ENCODE results near the gene ANKRD13B. TPM values are rescaled to one million over a fixed set of nuclear protein-coding genes. Genes with fewer than 3 reads are reported as not detected.
A peak's percentile ranks its signal among the peaks of the same experiment; 100 is the strongest.

ANKRD13B gene
- total and polyA plus RNA-seq, 9 donors = 8.1 to 17.6 (median 13.8) TPM

- peak; percentile 42 for DNase-seq
- H3K27ac ChIP-seq (ENCODE audit: low read length) = no peak overlapping the region
- WGBS (ENCODE audit: insufficient coverage) = 71% methylated on average over 6 of the region's 8 CpGs
These were observed 32.3 kb downstream of the ANKRD13B start for GRCh38 chr17:29625037-29625750.

GRCh38 chr17:29627951-29628350 lies 35.0 kb downstream of the ANKRD13B start:
- Histone ChIP-seq H3K4me3 (ENCODE audit: low read length) (no peak overlapping the region), H3K9me3 (replicated peaks; ENCODE audit: control insufficient read depth, low read depth, low read length) (no peaks in the 10 kb centered on the region), H3K27me3 (ENCODE audit: control insufficient read depth, insufficient read depth, low read length) (peaks cover 2% of the 10 kb centered on the region), H3K36me3 (ENCODE audit: control insufficient read depth, insufficient read depth, low read length) (peaks cover 34% of the 10 kb centered on the region), H3K4me1 (ENCODE audit: control insufficient read depth, insufficient read depth, low read length) (peaks cover 7% of the 10 kb centered on the region), H3K27ac (ENCODE audit: low read length) (no peak overlapping the region)
- DNase-seq = no peak
- no CpG with 5 or more reads among the region's 1 CpG for WGBS (ENCODE audit: insufficient coverage)

More at GRCh38 chr17:29625037-29625750, 32.3 kb downstream of the ANKRD13B start:
- Histone ChIP-seq H3K9me3 (replicated peaks; ENCODE audit: control insufficient read depth, low read depth, low read length) (no peaks in the 10 kb centered on the region), H3K4me3 (ENCODE audit: low read length) (no peak overlapping the region), H3K27me3 (ENCODE audit: control insufficient read depth, insufficient read depth, low read length) (peaks cover 4% of the 10 kb centered on the region), H3K36me3 (ENCODE audit: control insufficient read depth, insufficient read depth, low read length) (peaks cover 11% of the 10 kb centered on the region), H3K4me1 (ENCODE audit: control insufficient read depth, insufficient read depth, low read length) (peaks cover 33% of the 10 kb centered on the region)

- WGBS (ENCODE audit: insufficient coverage) = 71% methylated on average over 2 of the region's 2 CpGs
- Histone ChIP-seq H3K4me1 (ENCODE audit: control insufficient read depth, insufficient read depth, low read length) (peaks cover 2% of the 10 kb centered on the region), H3K4me3 (ENCODE audit: low read length) (no peak overlapping the region), H3K27ac (ENCODE audit: low read length) (no peak overlapping the region), H3K36me3 (ENCODE audit: control insufficient read depth, insufficient read depth, low read length) (peaks cover 34% of the 10 kb centered on the region), H3K9me3 (replicated peaks; ENCODE audit: control insufficient read depth, low read depth, low read length) (no peaks in the 10 kb centered on the region), H3K27me3 (ENCODE audit: control insufficient read depth, insufficient read depth, low read length) (no peaks in the 10 kb centered on the region)
- DNase-seq = no peak
These were observed 35.7 kb downstream of the ANKRD13B start for GRCh38 chr17:29628644-29629043.

- no peaks in the 10 kb centered on the region for H3K9me3 ChIP-seq (replicated peaks; ENCODE audit: control insufficient read depth, low read depth, low read length)
- H3K36me3 ChIP-seq (ENCODE audit: control insufficient read depth, insufficient read depth, low read length) = peaks cover 37% of the 10 kb centered on the region
- no peak for DNase-seq
- no peaks in the 10 kb centered on the region for H3K27me3 ChIP-seq (ENCODE audit: control insufficient read depth, insufficient read depth, low read length)
- no peak overlapping the region for H3K4me3 ChIP-seq (ENCODE audit: low read length)
- H3K27ac ChIP-seq (ENCODE audit: low read length) = no peak overlapping the region
- WGBS (ENCODE audit: insufficient coverage) = 48% methylated on average over 2 of the region's 2 CpGs
- H3K4me1 ChIP-seq (ENCODE audit: control insufficient read depth, insufficient read depth, low read length) = peaks cover 2% of the 10 kb centered on the region
These were observed 36.9 kb downstream of the ANKRD13B start for GRCh38 chr17:29629839-29630238.

GRCh38 chr17:29630630-29631193 lies 37.8 kb downstream of the ANKRD13B start:
- Histone ChIP-seq H3K36me3 (ENCODE audit: control insufficient read depth, insufficient read depth, low read length) (peaks cover 38% of the 10 kb centered on the region), H3K9me3 (replicated peaks; ENCODE audit: control insufficient read depth, low read depth, low read length) (no peaks in the 10 kb centered on the region), H3K27me3 (ENCODE audit: control insufficient read depth, insufficient read depth, low read length) (no peaks in the 10 kb centered on the region), H3K27ac (ENCODE audit: low read length) (no peak overlapping the region), H3K4me3 (ENCODE audit: low read length) (no peak overlapping the region), H3K4me1 (ENCODE audit: control insufficient read depth, insufficient read depth, low read length) (peaks cover 2% of the 10 kb centered on the region)
- 75% methylated on average over 4 of the region's 6 CpGs for WGBS (ENCODE audit: insufficient coverage)
- no peak for DNase-seq

- no peak overlapping the region for H3K27ac ChIP-seq (ENCODE audit: low read length)
- no peak for DNase-seq
- H3K27me3 ChIP-seq (ENCODE audit: control insufficient read depth, insufficient read depth, low read length) = no peaks in the 10 kb centered on the region
- peaks cover 47% of the 10 kb centered on the region for H3K36me3 ChIP-seq (ENCODE audit: control insufficient read depth, insufficient read depth, low read length)
- peaks cover 2% of the 10 kb centered on the region for H3K4me1 ChIP-seq (ENCODE audit: control insufficient read depth, insufficient read depth, low read length)
- WGBS (ENCODE audit: insufficient coverage) = 100% methylated on average over 2 of the region's 3 CpGs
- no peaks in the 10 kb centered on the region for H3K9me3 ChIP-seq (replicated peaks; ENCODE audit: control insufficient read depth, low read depth, low read length)
- H3K4me3 ChIP-seq (ENCODE audit: low read length) = no peak overlapping the region
These were observed 41.0 kb downstream of the ANKRD13B start for GRCh38 chr17:29633886-29634285.

GRCh38 chr17:29640413-29640812 lies 47.5 kb downstream of the ANKRD13B start:
- Histone ChIP-seq H3K27me3 (ENCODE audit: control insufficient read depth, insufficient read depth, low read length) (no peaks in the 10 kb centered on the region), H3K9me3 (replicated peaks; ENCODE audit: control insufficient read depth, low read depth, low read length) (no peaks in the 10 kb centered on the region), H3K36me3 (ENCODE audit: control insufficient read depth, insufficient read depth, low read length) (peaks cover 16% of the 10 kb centered on the region), H3K27ac (ENCODE audit: low read length) (peak overlapping the region; percentile 71), H3K4me1 (ENCODE audit: control insufficient read depth, insufficient read depth, low read length) (peaks cover 34% of the 10 kb centered on the region), H3K4me3 (ENCODE audit: low read length) (no peak overlapping the region)
- peak; percentile 57 for DNase-seq
- WGBS (ENCODE audit: insufficient coverage) = 25% methylated on average over 1 of the region's 2 CpGs

- H3K4me1 ChIP-seq (ENCODE audit: control insufficient read depth, insufficient read depth, low read length) = peaks cover 41% of the 10 kb centered on the region
- peak overlapping the region; percentile 71 for H3K27ac ChIP-seq (ENCODE audit: low read length)
- no peaks in the 10 kb centered on the region for H3K27me3 ChIP-seq (ENCODE audit: control insufficient read depth, insufficient read depth, low read length)
- H3K4me3 ChIP-seq (ENCODE audit: low read length) = no peak overlapping the region
- no CpG with 5 or more reads among the region's 7 CpGs for WGBS (ENCODE audit: insufficient coverage)
- DNase-seq = peak; percentile 66
- H3K36me3 ChIP-seq (ENCODE audit: control insufficient read depth, insufficient read depth, low read length) = peaks cover 11% of the 10 kb centered on the region
- H3K9me3 ChIP-seq (replicated peaks; ENCODE audit: control insufficient read depth, low read depth, low read length) = no peaks in the 10 kb centered on the region
These were observed 48.2 kb downstream of the ANKRD13B start for GRCh38 chr17:29640981-29641642.

- Histone ChIP-seq H3K9me3 (replicated peaks; ENCODE audit: control insufficient read depth, low read depth, low read length) (no peaks in the 10 kb centered on the region), H3K27ac (ENCODE audit: low read length) (peak overlapping the region; percentile 67), H3K36me3 (ENCODE audit: control insufficient read depth, insufficient read depth, low read length) (peaks cover 7% of the 10 kb centered on the region), H3K27me3 (ENCODE audit: control insufficient read depth, insufficient read depth, low read length) (no peaks in the 10 kb centered on the region), H3K4me3 (ENCODE audit: low read length) (no peak overlapping the region), H3K4me1 (ENCODE audit: control insufficient read depth, insufficient read depth, low read length) (peaks cover 42% of the 10 kb centered on the region)
- 57% methylated on average over 1 of the region's 2 CpGs for WGBS (ENCODE audit: insufficient coverage)
- DNase-seq = peak; percentile 27
These were observed 49.3 kb downstream of the ANKRD13B start for GRCh38 chr17:29642171-29642611.

GRCh38 chr17:29643817-29644160 lies 50.9 kb downstream of the ANKRD13B start:
- peaks cover 11% of the 10 kb centered on the region for H3K36me3 ChIP-seq (ENCODE audit: control insufficient read depth, insufficient read depth, low read length)
- no CpG with 5 or more reads among the region's 1 CpG for WGBS (ENCODE audit: insufficient coverage)

More at GRCh38 chr17:29643817-29644160, 50.9 kb downstream of the ANKRD13B start:
- Histone ChIP-seq H3K27ac (ENCODE audit: low read length) (peak overlapping the region; percentile 26), H3K9me3 (replicated peaks; ENCODE audit: control insufficient read depth, low read depth, low read length) (no peaks in the 10 kb centered on the region), H3K4me1 (ENCODE audit: control insufficient read depth, insufficient read depth, low read length) (peaks cover 42% of the 10 kb centered on the region), H3K4me3 (ENCODE audit: low read length) (no peak overlapping the region), H3K27me3 (ENCODE audit: control insufficient read depth, insufficient read depth, low read length) (no peaks in the 10 kb centered on the region)
- DNase-seq = no peak

Measured in muscle of leg (tissue), 11 donors.